Keratinocyte (primary cell): Measurements from ENCODE around the gene ANKRD44. TPM values are rescaled to one million over a fixed set of nuclear protein-coding genes. Genes with fewer than 3 reads are reported as not detected.

ENCODE experiments used
- DNase-seq: peaks from one replicate; pipeline ENCODE4 v3.0.0-alpha.2; 2011; ENCODE audit warnings: low read depth, missing footprints, low spot score
- FAIRE-seq: peaks from 2 replicates; lab custom pipeline; 2011; peaks lifted over from hg19 to GRCh38; lab: Jason Lieb, UNC
- H2AFZ ChIP-seq: 2 replicates; pipeline ENCODE4 v1.6.0; 2012; ENCODE audit warnings: low read length, control low read depth, inconsistent platforms; ENCODE audit not compliant: control insufficient read depth
- H3K27ac ChIP-seq: 2 replicates; pipeline ENCODE4 v1.5.1; 2011; ENCODE audit warnings: low read length; ENCODE audit not compliant: control insufficient read depth, insufficient read depth
- H3K27me3 ChIP-seq: 3 replicates; pipeline ENCODE4 v1.6.0; 2011; ENCODE audit warnings: low read length; ENCODE audit not compliant: control insufficient read depth, insufficient read depth; ENCODE audit errors: extremely low read depth
- H3K36me3 ChIP-seq, 2 experiments: 2 replicates in 1 of 2; 3 replicates in 1 of 2; pipeline ENCODE4 v1.5.1; 2011; ENCODE audit warnings: low read length in 2 of 2, mild to moderate bottlenecking in 1 of 2; ENCODE audit not compliant: control insufficient read depth in 2 of 2, insufficient read depth in 2 of 2; ENCODE audit errors: extremely low read depth in 1 of 2
- H3K4me1 ChIP-seq: 3 replicates; pipeline ENCODE4 v1.5.1; 2011; ENCODE audit warnings: low read length; ENCODE audit not compliant: control insufficient read depth, insufficient read depth; ENCODE audit errors: extremely low read depth
- H3K4me2 ChIP-seq: 3 replicates; pipeline ENCODE4 v1.6.0; 2011; ENCODE audit warnings: low read depth, low read length; ENCODE audit not compliant: control insufficient read depth, insufficient read depth; ENCODE audit errors: extremely low read depth
- H3K4me3 ChIP-seq, 3 experiments: fragments of 200-600 bp in 1 of 3; sonication (generic) in 1 of 3; 2 replicates in 2 of 3; 3 replicates in 1 of 3; pipeline ENCODE4 v1.5.1; 2011 to 2016; ENCODE audit warnings: low read length in 3 of 3, mild to moderate bottlenecking in 3 of 3, control low read depth in 2 of 3, inconsistent platforms in 1 of 3, low read depth in 1 of 3, mixed read lengths in 1 of 3, mixed run types in 1 of 3, moderate library complexity in 1 of 3; ENCODE audit not compliant: control insufficient read depth in 2 of 3, insufficient read depth in 2 of 3; ENCODE audit errors: extremely low read depth in 1 of 3
- H3K79me2 ChIP-seq: 2 replicates; pipeline ENCODE4 v1.6.0; 2012; ENCODE audit warnings: low read length; ENCODE audit not compliant: control insufficient read depth, insufficient read depth
- H3K9ac ChIP-seq: 3 replicates; pipeline ENCODE4 v1.6.0; 2011; ENCODE audit warnings: low read length; ENCODE audit not compliant: control insufficient read depth, insufficient read depth; ENCODE audit errors: extremely low read depth
- H3K9me1 ChIP-seq: 3 replicates; pipeline ENCODE4 v1.6.0; 2011; ENCODE audit warnings: low read length; ENCODE audit not compliant: control insufficient read depth, insufficient read depth; ENCODE audit errors: extremely low read depth
- H3K9me3 ChIP-seq: 2 replicates; pipeline ENCODE4 v1.5.1; 2012; ENCODE audit warnings: low read depth, low read length; ENCODE audit not compliant: control insufficient read depth
- H4K20me1 ChIP-seq: 3 replicates; pipeline ENCODE4 v1.6.0; 2011; ENCODE audit warnings: low read length; ENCODE audit not compliant: control insufficient read depth, insufficient read depth; ENCODE audit errors: extremely low read depth
- CTCF ChIP-seq, 3 experiments: IDR thresholded peaks in 1 of 3; conservative IDR thresholded peaks in 1 of 3; optimal IDR thresholded peaks in 1 of 3; 2 replicates in 2 of 3; 3 replicates in 1 of 3; pipeline versions ENCODE3 to v1.5.1; 2011; ENCODE audit warnings: low read length in 3 of 3, mild to moderate bottlenecking in 3 of 3, moderate library complexity in 2 of 3, control low read depth in 1 of 3, inconsistent platforms in 1 of 3; ENCODE audit not compliant: insufficient read depth in 2 of 3; ENCODE audit errors: extremely low read depth in 1 of 3
- EZH2 ChIP-seq: IDR thresholded peaks from one replicate; pipeline ENCODE4 v1.6.1; 2012; ENCODE audit warnings: inconsistent platforms, mild to moderate bottlenecking, low read length, moderate library complexity
- dilution Hi-C: fragments of 300-500 bp; cut with MboI; formaldehyde crosslinking; loops from one replicate; pipeline ENCODE4 v1.7.0; 2020; ENCODE audit warnings: low sequenced_read_pairs; ENCODE audit not compliant: extremely low pct_ligation_motif_present
- polyA plus RNA-seq, 5 experiments: library from polyadenylated mRNA; depleted of rRNA in 3 of 5; stranded (reverse) in 3 of 5; stranded (forward) in 1 of 5; unstranded in 1 of 5; fragments of >200 nt; gene quantifications; 1 replicate in 1 of 5; 2 replicates in 3 of 5; 3 replicates in 1 of 5; pipeline versions ENCODE4 v1.2.1 to v1.2.3, GENCODE V29; 2011 to 2012; ENCODE audit warnings: missing spikeins in 2 of 5, low read depth in 1 of 5, low replicate concordance in 1 of 5

ANKRD44 gene
- polyA plus RNA-seq, 1 donor (not counting 4 experiments of a cell fraction or from before 2014, with no cell fraction given) = 0.35 TPM

GRCh38 chr2:197209246-197209645, 101.3 kb downstream of the ANKRD44 start:
- Histone ChIP-seq H3K9me1 (no peaks in the 10 kb centered on the region), H3K79me2 (no peaks in the 10 kb centered on the region), H3K27me3 (no peaks in the 10 kb centered on the region), H3K27ac (no peak overlapping the region), H4K20me1 (no peaks in the 10 kb centered on the region), H2AFZ (no peak overlapping the region), H3K4me2 (no peak overlapping the region), H3K9ac (no peak overlapping the region), H3K4me1 (no peaks in the 10 kb centered on the region), H3K9me3 (no peaks in the 10 kb centered on the region), H3K36me3 (no peaks in the 10 kb centered on the region), H3K4me3 (no peak overlapping the region)
- no peak for TF ChIP-seq CTCF (optimal IDR thresholded peaks at IDR 0.05 in 1 of 3, IDR thresholded peaks at IDR 0.05 in 1 of 3, conservative IDR thresholded peaks at IDR 0.05 in 1 of 3; ENCODE audit: extremely low read depth in 1 of 3, insufficient read depth in 2 of 3, low read length in 3 of 3)
- TF ChIP-seq EZH2 = no peak
- DNase-seq (no peak), FAIRE-seq (no peak)
- dilution Hi-C loops = no loop called here

DNA sequence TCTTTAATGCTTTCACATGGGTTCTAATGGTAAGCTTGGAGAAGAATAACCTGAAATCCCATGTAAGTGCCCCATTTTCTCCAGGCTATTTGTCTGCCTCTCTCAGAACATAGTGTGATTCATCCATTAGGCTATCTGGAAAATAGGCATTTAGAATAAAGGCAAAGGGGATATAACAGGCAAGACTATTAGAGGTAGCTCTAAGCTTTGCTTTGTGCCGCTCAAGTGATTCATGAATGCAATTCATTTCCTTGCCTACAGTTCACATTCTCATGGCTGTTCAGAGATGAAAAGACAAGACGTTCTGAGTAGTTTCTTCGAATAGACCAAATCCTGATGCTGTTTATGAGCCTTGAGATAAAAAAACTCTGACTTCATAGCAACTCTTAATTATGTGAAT, 101.7 kb downstream of the ANKRD44 start:
- dilution Hi-C loops = no loop called here
- no peak overlapping the region for H3K9ac ChIP-seq
- H3K27me3 ChIP-seq = no peaks in the 10 kb centered on the region
- no peak overlapping the region for H3K4me3 ChIP-seq
- no peak overlapping the region for H3K27ac ChIP-seq
- no peak overlapping the region for H2AFZ ChIP-seq
- no peaks in the 10 kb centered on the region for H4K20me1 ChIP-seq
- no peaks in the 10 kb centered on the region for H3K79me2 ChIP-seq
- no peaks in the 10 kb centered on the region for H3K9me3 ChIP-seq
- FAIRE-seq (no peak), DNase-seq (no peak)
- no peaks in the 10 kb centered on the region for H3K36me3 ChIP-seq
- no peak overlapping the region for H3K4me2 ChIP-seq
- TF ChIP-seq CTCF (optimal IDR thresholded peaks at IDR 0.05 in 1 of 3, IDR thresholded peaks at IDR 0.05 in 1 of 3, conservative IDR thresholded peaks at IDR 0.05 in 1 of 3; ENCODE audit: extremely low read depth in 1 of 3, insufficient read depth in 2 of 3, low read length in 3 of 3) (no peak), EZH2 (no peak)
- no peaks in the 10 kb centered on the region for H3K4me1 ChIP-seq
- no peaks in the 10 kb centered on the region for H3K9me1 ChIP-seq
